DND-41 (cell line): ENCODE data around the gene GALNT18.

Experiments
- EZH2 ChIP-seq: IDR thresholded peaks from 3 replicates; pipeline ENCODE4 v1.6.1; 2012; ENCODE audit warnings: borderline replicate concordance, low read depth, mild to moderate bottlenecking, moderate library complexity, low read length, inconsistent platforms; ENCODE audit not compliant: severe bottlenecking
- TF ChIP-seq, protein P1 (sequence below): IDR thresholded peaks from 2 replicates; pipeline ENCODE4 v1.5.1; 2012; ENCODE audit warnings: borderline replicate concordance, low read length, moderate library complexity, mild to moderate bottlenecking; ENCODE audit not compliant: poor library complexity, severe bottlenecking; ENCODE audit errors: extremely low read depth

DNA sequence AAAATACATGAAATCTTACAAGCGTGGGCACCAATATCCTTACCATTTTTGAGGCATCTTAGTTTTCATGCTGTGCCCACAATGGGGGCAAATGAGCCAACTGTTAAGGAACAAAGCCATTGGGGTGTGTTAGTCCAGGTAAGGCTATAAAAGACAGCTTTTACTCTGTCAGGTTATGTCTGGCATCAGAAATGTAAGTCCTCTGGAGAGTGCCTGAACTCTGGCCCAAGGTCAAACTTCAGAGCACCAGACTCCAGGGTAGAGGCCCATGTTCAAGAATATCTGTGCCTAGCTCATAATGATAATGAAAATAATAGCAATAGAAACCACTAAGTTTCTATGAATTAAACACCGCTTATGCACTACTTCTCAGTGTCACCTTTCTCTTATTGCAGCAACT, 374.2 kb downstream of the GALNT18 start:
- TF ChIP-seq, protein P1, sequence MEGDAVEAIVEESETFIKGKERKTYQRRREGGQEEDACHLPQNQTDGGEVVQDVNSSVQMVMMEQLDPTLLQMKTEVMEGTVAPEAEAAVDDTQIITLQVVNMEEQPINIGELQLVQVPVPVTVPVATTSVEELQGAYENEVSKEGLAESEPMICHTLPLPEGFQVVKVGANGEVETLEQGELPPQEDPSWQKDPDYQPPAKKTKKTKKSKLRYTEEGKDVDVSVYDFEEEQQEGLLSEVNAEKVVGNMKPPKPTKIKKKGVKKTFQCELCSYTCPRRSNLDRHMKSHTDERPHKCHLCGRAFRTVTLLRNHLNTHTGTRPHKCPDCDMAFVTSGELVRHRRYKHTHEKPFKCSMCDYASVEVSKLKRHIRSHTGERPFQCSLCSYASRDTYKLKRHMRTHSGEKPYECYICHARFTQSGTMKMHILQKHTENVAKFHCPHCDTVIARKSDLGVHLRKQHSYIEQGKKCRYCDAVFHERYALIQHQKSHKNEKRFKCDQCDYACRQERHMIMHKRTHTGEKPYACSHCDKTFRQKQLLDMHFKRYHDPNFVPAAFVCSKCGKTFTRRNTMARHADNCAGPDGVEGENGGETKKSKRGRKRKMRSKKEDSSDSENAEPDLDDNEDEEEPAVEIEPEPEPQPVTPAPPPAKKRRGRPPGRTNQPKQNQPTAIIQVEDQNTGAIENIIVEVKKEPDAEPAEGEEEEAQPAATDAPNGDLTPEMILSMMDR = no peak
- no peak for TF ChIP-seq EZH2
